Chondrocyte (in vitro differentiated cells): ENCODE results near the gene SPTBN2. TPM values are rescaled to one million over a fixed set of nuclear protein-coding genes. Genes with fewer than 3 reads are reported as not detected.

ENCODE experiments used
- DNase-seq: peaks from one replicate; pipeline ENCODE4 v3.0.0; 2021; ENCODE audit warnings: mixed read lengths, low spot score
- H3K27ac Mint-ChIP-seq: one replicate; pipeline ENCODE4 v1.8.0; 2021; ENCODE audit warnings: mild to moderate bottlenecking, moderate library complexity, mixed read lengths; ENCODE audit not compliant: unreplicated experiment
- H3K27me3 Mint-ChIP-seq: 2 replicates; pipeline ENCODE4 v1.8.0; 2021; ENCODE audit warnings: low read depth, mixed read lengths
- H3K36me3 Mint-ChIP-seq: 2 replicates; pipeline ENCODE4 v1.8.0; 2021; ENCODE audit warnings: low read depth, mixed read lengths
- H3K4me1 Mint-ChIP-seq: 2 replicates; pipeline ENCODE4 v1.8.0; 2021; ENCODE audit warnings: low read depth, mild to moderate bottlenecking, mixed read lengths
- H3K4me3 Mint-ChIP-seq: one replicate; pipeline ENCODE4 v1.8.0; 2021; ENCODE audit warnings: mild to moderate bottlenecking, moderate library complexity, mixed read lengths; ENCODE audit not compliant: unreplicated experiment
- H3K9me3 Mint-ChIP-seq: 2 replicates; pipeline ENCODE4 v1.8.0; 2021; ENCODE audit warnings: low read depth, mixed read lengths
- total RNA-seq: library from RNA; stranded (reverse); gene quantifications from 3 replicates; pipeline ENCODE4 v1.2.1, GENCODE V29; 2021
- TF ChIP-seq, protein P1 (sequence below): fragments of 200-600 bp; sonication (generic); IDR thresholded peaks from 2 replicates; pipeline ENCODE4 v1.5.0; 2021; ENCODE audit warnings: antibody characterized with exemption, mild to moderate bottlenecking, moderate library complexity

Gene SPTBN2
- total RNA-seq, 1 donor from 2014 or later: 15.7 TPM

DNA sequence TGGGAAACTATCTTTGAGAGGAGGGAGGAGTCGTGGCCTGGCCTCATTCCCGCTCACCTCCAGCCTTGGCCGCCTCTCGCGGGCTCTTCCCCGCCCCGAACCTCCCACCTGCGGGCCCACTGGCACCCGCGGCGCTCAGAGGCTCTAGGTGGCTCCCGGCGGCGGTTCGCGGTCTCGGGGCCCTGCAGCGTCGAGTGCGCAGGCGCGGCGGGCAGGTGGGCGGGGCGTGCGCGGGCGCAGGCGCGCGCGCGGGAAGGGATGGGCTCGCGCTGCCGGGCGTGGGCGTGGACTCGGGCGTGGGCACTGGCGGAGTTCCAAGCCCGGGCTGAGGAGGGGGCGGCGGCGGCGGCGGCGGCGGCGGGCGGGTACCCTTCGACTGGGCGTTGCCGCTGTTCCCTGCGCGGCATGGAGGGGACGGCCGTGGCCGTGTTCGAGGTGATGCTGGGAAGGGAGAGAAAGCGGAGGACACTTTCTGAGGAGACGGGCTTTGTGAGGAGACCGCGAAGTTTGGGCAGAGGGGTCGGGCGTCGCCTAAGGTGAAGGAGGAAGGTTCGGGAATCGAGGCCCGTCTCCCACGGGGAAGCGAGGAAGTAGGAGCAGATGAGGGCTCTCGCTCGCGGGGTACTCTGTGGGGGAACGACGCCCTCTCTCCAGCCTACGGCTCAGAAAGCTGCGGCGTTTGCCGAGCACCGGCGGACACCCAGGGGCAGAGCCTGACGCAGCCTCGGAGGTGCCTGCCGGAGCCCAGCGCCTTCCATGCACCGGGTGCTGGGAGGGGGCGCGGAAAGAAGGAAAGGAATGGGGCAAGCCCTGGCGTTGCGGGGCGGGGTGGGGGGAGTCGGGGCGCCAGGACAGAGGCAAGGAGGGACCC, 15.7 kb upstream of the SPTBN2 start:
- Mint-ChIP-seq H3K27me3 (no peaks in the 10 kb centered on the region), H3K36me3 (no peaks in the 10 kb centered on the region), H3K27ac (peak overlapping the region; percentile 73), H3K4me3 (peak overlapping the region; percentile 95), H3K4me1 (peaks cover 32% of the 10 kb centered on the region), H3K9me3 (no peaks in the 10 kb centered on the region)
- TF ChIP-seq, protein P1, sequence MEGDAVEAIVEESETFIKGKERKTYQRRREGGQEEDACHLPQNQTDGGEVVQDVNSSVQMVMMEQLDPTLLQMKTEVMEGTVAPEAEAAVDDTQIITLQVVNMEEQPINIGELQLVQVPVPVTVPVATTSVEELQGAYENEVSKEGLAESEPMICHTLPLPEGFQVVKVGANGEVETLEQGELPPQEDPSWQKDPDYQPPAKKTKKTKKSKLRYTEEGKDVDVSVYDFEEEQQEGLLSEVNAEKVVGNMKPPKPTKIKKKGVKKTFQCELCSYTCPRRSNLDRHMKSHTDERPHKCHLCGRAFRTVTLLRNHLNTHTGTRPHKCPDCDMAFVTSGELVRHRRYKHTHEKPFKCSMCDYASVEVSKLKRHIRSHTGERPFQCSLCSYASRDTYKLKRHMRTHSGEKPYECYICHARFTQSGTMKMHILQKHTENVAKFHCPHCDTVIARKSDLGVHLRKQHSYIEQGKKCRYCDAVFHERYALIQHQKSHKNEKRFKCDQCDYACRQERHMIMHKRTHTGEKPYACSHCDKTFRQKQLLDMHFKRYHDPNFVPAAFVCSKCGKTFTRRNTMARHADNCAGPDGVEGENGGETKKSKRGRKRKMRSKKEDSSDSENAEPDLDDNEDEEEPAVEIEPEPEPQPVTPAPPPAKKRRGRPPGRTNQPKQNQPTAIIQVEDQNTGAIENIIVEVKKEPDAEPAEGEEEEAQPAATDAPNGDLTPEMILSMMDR: peak; percentile 16
- DNase-seq: peak; percentile 91

DNA sequence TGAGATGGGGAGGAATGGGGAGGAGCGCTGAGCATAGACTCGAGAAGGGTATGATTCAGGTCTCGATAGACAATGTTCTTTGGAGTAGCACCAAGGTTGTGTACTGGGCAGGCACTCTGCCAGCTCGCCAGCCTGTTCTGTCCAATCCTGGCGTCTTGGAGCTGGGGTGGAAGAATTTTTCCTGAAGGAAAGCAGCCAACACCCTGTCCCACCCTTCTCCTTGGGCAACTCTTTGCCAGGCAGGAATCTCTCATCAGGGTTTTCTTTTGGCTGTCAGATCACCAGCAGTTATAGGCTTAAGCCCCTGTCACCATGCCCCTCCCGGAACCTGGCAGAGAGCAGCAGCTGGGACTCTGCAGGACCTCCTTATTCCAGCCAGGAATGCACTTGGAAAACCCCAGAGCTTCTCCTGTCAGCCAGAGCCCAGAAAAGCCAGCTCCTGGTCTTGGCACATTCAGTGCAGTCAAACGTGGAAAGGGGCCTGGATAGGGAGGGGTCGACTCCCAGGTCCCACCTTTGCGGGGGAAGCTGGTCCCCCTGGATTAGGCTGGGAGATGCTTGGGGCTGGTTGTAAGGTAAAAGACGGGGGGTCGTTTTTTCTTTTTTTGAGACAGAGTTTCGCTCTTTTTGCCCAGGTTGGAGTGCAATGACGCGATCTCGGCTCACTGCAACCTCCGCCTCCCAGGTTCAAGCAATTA, 14.4 kb upstream of the SPTBN2 start:
- TF ChIP-seq, protein P1: no peak
- peak overlapping the region; percentile 95 for H3K4me3 Mint-ChIP-seq
- no peak overlapping the region for H3K27ac Mint-ChIP-seq
- no peaks in the 10 kb centered on the region for H3K36me3 Mint-ChIP-seq
- H3K27me3 Mint-ChIP-seq: no peaks in the 10 kb centered on the region
- H3K9me3 Mint-ChIP-seq: no peaks in the 10 kb centered on the region
- DNase-seq: no peak
- peaks cover 27% of the 10 kb centered on the region for H3K4me1 Mint-ChIP-seq

DNA sequence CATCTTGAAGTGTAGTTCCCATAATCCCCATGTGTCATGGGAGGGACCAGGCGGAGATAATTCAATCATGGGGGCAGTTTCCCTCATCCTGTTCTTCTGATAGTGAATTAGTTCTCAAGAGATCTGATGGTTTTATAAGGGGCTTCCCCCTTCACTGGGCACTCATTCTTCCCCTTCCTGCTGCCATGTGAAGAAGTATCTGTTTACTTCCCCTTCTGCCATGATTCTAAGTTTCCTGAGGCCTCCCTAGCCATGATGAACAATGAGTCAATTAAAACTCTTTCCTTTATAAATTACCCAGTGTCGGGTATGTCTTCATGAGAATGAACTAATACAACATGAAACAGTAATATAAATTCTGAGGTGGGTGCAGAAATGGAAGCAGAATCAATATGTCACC, 12.1 kb upstream of the SPTBN2 start:
- Mint-ChIP-seq H3K9me3 (no peaks in the 10 kb centered on the region), H3K36me3 (no peaks in the 10 kb centered on the region), H3K4me1 (peaks cover 18% of the 10 kb centered on the region), H3K27ac (no peak overlapping the region), H3K4me3 (no peak overlapping the region), H3K27me3 (peaks cover 3% of the 10 kb centered on the region)
- TF ChIP-seq, protein P1: no peak
- no peak for DNase-seq

DNA sequence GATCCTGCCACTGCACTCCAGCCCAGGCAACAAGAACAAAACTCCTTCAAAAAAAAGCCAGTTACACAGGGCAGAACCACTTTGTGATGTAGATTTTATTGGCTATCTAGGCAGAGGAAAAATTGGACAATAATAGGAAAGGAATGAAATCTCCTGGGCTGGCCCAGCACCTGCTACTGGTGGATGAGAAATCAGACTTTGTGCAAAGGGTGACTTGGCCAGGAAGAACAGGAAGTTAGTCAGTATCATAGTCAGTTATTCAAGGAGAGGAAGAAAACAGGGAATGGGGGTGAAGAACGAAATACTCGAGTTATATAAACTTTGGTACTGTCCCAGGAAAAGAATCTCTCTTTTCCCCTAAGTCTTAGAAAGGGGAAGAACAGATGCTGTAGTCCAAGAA, 11.0 kb upstream of the SPTBN2 start:
- peaks cover 3% of the 10 kb centered on the region for H3K27me3 Mint-ChIP-seq
- peaks cover 13% of the 10 kb centered on the region for H3K4me1 Mint-ChIP-seq
- H3K27ac Mint-ChIP-seq: no peak overlapping the region
- H3K4me3 Mint-ChIP-seq: no peak overlapping the region
- H3K9me3 Mint-ChIP-seq: no peaks in the 10 kb centered on the region
- H3K36me3 Mint-ChIP-seq: no peaks in the 10 kb centered on the region
- TF ChIP-seq, protein P1: no peak
- DNase-seq: no peak

GRCh38 chr11:66734215-66734614, 5.2 kb upstream of the SPTBN2 start:
- no peaks in the 10 kb centered on the region for H3K9me3 Mint-ChIP-seq
- H3K27ac Mint-ChIP-seq: no peak overlapping the region
- no peak for DNase-seq
- TF ChIP-seq, protein P1: no peak
- H3K4me3 Mint-ChIP-seq: no peak overlapping the region
- peaks cover 17% of the 10 kb centered on the region for H3K27me3 Mint-ChIP-seq
- H3K36me3 Mint-ChIP-seq: no peaks in the 10 kb centered on the region
- H3K4me1 Mint-ChIP-seq: no peaks in the 10 kb centered on the region
